Measurements from ENCODE around the gene OXER1.

OXER1 gene

GRCh38 chr2:42769583-42770287 is 5.8 kb upstream of the OXER1 start:
- no peak for FAIRE-seq

GRCh38 chr2:42768706-42769256 is 4.8 kb upstream of the OXER1 start:
- no peak for FAIRE-seq

DNA sequence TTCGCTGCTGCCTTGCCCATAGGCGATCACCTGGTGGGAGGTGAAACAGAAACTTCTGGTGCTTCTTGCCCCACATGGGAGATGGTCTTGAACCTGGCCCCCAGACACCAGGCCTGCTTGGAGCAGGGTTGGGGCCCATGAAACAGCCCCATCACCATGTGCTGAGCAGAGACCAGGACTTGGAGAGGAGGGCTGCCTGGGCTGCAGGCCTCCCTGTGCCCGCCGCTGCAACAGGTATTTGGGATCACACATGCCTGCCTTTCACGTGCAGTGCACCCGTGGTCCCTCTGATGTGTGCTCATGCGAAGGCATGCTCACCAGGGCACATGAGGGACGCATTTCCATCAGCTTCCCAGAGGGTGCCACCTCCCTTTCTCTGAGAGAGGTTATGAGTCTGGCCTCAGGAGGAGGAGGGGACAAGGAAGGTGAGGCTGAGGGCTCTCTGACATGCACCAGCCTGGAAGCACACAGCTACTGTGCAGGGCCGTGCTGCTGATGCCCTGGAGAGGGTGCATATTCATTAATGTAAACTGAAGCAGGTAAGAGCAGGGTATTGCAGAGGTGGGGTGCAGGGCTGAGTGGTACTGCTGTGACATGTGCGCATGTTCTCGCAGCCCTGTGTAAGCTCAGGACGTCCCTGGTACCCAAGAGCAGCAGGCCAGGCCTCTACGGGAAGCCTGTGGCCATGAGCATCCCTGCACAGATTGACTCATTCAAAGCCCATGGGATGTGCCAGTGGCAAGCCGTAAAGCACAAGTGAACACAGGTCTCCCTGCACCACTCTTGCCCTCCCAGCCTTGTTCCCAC is 4.2 kb upstream of the OXER1 start:
- no peak for FAIRE-seq

GRCh38 chr2:42767080-42767898 is 3.4 kb upstream of the OXER1 start:
- no peak for FAIRE-seq

GRCh38 chr2:42765686-42766085 is 1.8 kb upstream of the OXER1 start:
- FAIRE-seq, result no peak

GRCh38 chr2:42764901-42765300 is 966 bp upstream of the OXER1 start:
- FAIRE-seq, result no peak

DNA sequence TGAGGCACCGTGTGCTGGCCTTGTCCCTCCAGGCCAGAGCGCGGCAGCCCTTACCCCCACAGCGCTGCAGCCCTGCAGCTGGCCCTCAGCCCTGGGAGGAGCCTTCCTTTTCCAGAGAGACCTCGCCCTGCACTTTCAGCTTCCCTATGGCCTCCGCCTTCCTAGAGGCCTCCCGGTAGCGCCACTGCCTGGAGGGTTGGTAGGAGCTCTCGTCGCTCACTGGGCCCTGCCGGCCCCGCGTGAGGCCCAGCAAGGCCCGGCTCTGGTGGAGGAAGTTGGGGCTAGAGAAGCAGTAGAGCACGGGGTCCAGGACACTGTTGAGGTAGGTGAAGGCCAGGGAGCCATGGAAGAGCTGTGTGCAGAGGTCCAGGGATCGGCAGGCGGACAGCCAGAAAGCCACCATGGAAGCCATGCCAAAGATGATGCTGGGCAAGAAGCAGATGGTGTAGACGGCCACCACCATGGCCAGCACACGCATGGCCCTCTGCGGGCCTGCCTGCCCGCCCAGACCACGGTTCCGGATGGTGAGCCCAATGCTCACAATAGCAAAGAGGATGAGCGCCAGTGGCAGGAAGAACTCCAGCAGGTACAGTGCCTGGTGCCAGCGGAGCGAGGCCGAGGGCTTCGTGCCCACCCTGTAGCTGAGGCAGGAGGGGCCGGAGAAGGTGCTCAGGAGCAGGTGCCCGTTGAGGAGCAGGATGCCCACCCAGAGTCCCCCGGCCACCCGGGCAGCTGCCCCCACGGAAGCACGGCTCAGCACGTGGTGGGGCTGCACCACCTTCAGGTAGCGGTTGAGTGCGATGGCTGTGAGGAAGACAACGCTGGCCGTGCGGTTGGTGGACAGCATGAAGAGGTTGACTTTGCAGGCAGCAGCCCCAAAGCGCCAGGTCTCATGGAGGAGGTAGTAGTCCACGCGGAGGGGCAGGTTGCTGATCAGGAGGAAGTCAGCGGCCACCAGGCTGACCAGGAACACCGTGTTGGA is 821 bp downstream of the OXER1 start:
- FAIRE-seq, result no peak

DNA sequence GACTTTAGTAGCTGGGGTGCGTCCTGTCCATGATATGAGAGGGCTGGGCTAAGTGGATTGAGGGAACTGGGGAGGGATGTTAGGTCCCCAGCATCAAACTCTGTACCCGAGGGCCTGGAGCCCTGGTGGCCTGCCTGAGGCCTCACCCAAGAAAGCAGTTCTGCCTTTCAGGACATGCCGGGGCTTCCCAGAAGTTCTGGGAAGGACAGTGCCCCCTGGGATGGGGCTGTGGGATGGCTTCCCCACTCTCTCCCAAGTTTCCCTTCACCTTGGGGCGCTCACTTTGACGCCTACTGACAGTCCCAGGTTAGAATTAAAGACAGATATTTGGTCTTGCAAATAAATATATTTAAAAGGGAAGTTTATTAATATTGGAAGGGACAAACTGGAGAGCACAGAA is 1.8 kb downstream of the OXER1 start:
- no peak for FAIRE-seq

DNA sequence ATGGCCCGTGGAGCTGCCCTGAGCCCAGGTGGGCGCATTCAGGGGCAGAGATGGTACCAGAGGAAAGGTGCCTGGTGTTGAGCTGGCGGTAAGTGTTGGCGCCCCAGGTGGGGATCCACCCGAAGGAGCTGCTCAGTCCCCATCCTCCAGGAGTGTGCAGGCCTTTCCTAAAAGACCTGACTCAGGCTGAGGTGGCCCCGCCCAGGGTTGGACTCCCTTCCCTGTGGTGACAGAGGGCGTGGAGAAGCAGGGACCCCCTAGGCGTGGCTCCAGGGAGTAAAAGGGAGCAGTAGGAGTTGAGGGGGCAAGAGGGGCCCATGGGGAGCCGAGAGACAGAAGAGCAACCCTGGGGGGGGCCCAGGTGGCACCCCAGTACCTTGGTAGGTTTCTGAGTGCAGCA is 2.4 kb downstream of the OXER1 start:
- FAIRE-seq, result no peak

GRCh38 chr2:42758751-42759150 is 5.2 kb downstream of the OXER1 start:
- FAIRE-seq, result no peak

DNA sequence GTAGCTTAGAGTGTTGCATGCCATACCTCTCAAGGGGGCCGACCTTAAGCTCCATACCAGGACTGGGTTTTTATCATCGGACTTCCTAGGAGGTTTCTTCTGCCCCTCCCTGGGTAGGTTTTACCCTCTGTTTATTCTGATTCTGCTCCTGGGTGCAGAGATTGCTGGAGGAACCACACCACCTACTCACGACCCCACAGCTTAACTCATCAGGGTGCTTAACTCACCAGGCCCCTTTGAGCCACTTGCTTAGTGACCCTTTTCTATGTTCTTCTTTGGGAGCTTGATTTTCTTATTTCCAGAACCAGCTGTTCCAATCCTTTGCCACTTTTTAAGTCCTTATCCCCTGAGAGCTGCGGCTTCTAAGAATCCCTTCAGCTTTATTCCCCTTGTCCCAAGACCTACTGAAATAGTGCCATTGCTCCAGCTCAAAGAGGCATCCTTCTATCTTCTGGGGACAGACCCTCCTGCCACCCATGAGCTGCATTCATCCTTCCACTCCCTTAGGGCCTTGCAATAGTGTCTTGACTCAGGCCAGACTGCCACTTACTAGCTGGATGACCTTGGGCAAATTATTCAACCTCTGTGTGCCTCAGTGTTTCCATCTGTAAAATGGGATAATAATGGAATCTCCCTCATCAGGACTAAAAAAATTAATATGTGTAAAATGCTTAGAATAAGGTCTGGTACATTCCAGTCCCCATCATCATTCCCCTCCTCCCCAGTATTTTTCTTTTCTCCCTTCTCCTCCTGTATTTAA is 5.8 kb downstream of the OXER1 start:
- no peak for FAIRE-seq

GRCh38 chr2:42756966-42757513 is 6.9 kb downstream of the OXER1 start:
- FAIRE-seq, result no peak

DNA sequence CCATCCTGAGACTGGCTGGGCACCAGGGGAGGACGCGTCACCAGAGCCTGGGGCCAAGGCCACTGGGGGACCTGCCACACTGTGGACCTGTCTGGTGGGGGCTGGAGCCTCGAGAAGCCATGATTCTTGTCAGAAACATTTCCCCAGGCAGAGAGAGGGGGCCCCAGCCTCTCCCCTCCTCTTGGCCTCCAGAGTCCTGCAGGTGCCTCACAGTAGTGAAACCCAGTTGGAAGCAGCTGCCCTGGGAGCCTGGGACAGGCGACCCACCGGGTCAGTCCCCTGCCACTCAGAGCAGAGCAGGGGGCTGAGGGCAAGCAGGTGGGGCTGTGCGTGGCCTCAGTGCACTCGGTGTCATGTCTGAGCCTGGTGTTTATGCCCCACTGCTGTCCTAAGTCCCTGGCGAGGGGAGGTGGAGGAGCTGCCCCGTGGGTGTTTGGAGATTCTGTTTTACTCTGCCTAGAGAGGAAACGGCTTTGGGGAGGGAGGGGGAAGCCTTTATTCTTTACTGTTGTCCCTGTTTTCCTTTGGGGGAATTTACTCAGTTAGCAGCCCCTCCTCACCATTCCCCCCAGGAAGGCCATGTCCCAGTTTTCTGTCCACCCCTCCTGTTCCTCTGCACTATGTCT is 7.7 kb downstream of the OXER1 start:
- FAIRE-seq, result no peak

GRCh38 chr2:42755191-42755880 is 8.6 kb downstream of the OXER1 start:
- FAIRE-seq, result no peak

- FAIRE-seq, result no peak
These were observed 9.2 kb downstream of the OXER1 start for GRCh38 chr2:42754776-42755140.

GRCh38 chr2:42754021-42754775 is 9.7 kb downstream of the OXER1 start:
- no peak for FAIRE-seq

- no peak for FAIRE-seq
These were observed 10.8 kb downstream of the OXER1 start for GRCh38 chr2:42752816-42753813.

- FAIRE-seq, result no peak
These were observed 11.6 kb downstream of the OXER1 start for GRCh38 chr2:42752314-42752713.
